Type B pancreatic cell (in vitro differentiated cells): ENCODE data around the gene SLC7A10. TPM values are rescaled to one million over a fixed set of nuclear protein-coding genes. Genes with fewer than 3 reads are reported as not detected.

Experiments used
- DNase-seq: peaks from one replicate; pipeline ENCODE4 v3.0.0; 2021; ENCODE audit warnings: mixed read lengths; ENCODE audit not compliant: unreplicated experiment; ENCODE audit errors: extremely low spot score
- H3K27ac Mint-ChIP-seq: 2 replicates; pipeline ENCODE4 v1.8.0; 2021; ENCODE audit warnings: mild to moderate bottlenecking, mixed read lengths
- H3K27me3 Mint-ChIP-seq: 2 replicates; pipeline ENCODE4 v1.8.0; 2021; ENCODE audit warnings: mixed read lengths
- H3K36me3 Mint-ChIP-seq: 2 replicates; pipeline ENCODE4 v1.8.0; 2021; ENCODE audit warnings: mixed read lengths
- H3K4me1 Mint-ChIP-seq: one replicate; pipeline ENCODE4 v1.8.0; 2021; ENCODE audit warnings: mixed read lengths; ENCODE audit not compliant: unreplicated experiment
- H3K4me3 Mint-ChIP-seq: 2 replicates; pipeline ENCODE4 v1.8.0; 2021; ENCODE audit warnings: mild to moderate bottlenecking, mixed read lengths
- H3K9me3 Mint-ChIP-seq: 2 replicates; pipeline ENCODE4 v1.8.0; 2021; ENCODE audit warnings: mixed read lengths
- CTCF ChIP-seq: fragments of 200-600 bp; sonication (generic); conservative IDR thresholded peaks from 2 replicates; pipeline ENCODE4 v1.5.0; 2021; ENCODE audit warnings: antibody characterized with exemption, mild to moderate bottlenecking
- total RNA-seq: library from RNA; stranded (reverse); gene quantifications from 2 replicates; pipeline ENCODE4 v1.2.1, GENCODE V29; 2021; ENCODE audit warnings: low replicate concordance

Gene SLC7A10
- total RNA-seq, 1 donor from 2014 or later = 0.68 TPM

- TF ChIP-seq CTCF = no peak
- no peak for DNase-seq
- Mint-ChIP-seq H3K4me1 (no peaks in the 10 kb centered on the region), H3K27me3 (peaks cover 4% of the 10 kb centered on the region), H3K4me3 (no peak overlapping the region), H3K27ac (no peak overlapping the region), H3K36me3 (no peaks in the 10 kb centered on the region), H3K9me3 (no peaks in the 10 kb centered on the region)
Measured at GRCh38 chr19:33248954-33249613, 23.4 kb upstream of the SLC7A10 start.

- no peaks in the 10 kb centered on the region for H3K4me1 Mint-ChIP-seq
- no peak for DNase-seq
- H3K27ac Mint-ChIP-seq = no peak overlapping the region
- no peak overlapping the region for H3K4me3 Mint-ChIP-seq
- no peak for TF ChIP-seq CTCF
- no peaks in the 10 kb centered on the region for H3K9me3 Mint-ChIP-seq
- H3K36me3 Mint-ChIP-seq = no peaks in the 10 kb centered on the region
- peaks cover 7% of the 10 kb centered on the region for H3K27me3 Mint-ChIP-seq
Measured at GRCh38 chr19:33248553-33248953, 22.9 kb upstream of the SLC7A10 start.

- Mint-ChIP-seq H3K27ac (no peak overlapping the region), H3K4me1 (no peaks in the 10 kb centered on the region), H3K36me3 (no peaks in the 10 kb centered on the region), H3K9me3 (no peaks in the 10 kb centered on the region), H3K27me3 (peaks cover 7% of the 10 kb centered on the region), H3K4me3 (no peak overlapping the region)
- TF ChIP-seq CTCF = no peak
- DNase-seq = no peak
Measured at GRCh38 chr19:33248104-33248503, 22.5 kb upstream of the SLC7A10 start.

GRCh38 chr19:33247441-33247819 lies 21.8 kb upstream of the SLC7A10 start:
- Mint-ChIP-seq H3K27ac (no peak overlapping the region), H3K4me1 (no peaks in the 10 kb centered on the region), H3K4me3 (no peak overlapping the region), H3K36me3 (no peaks in the 10 kb centered on the region), H3K27me3 (peaks cover 7% of the 10 kb centered on the region), H3K9me3 (no peaks in the 10 kb centered on the region)
- no peak for TF ChIP-seq CTCF
- no peak for DNase-seq

- Mint-ChIP-seq H3K9me3 (no peaks in the 10 kb centered on the region), H3K4me3 (no peak overlapping the region), H3K36me3 (no peaks in the 10 kb centered on the region), H3K27ac (no peak overlapping the region), H3K4me1 (no peaks in the 10 kb centered on the region), H3K27me3 (peaks cover 7% of the 10 kb centered on the region)
- no peak for TF ChIP-seq CTCF
- no peak for DNase-seq
Measured at GRCh38 chr19:33246709-33247440, 21.2 kb upstream of the SLC7A10 start.
